HCT116 (cell line): Measurements from ENCODE around the gene RPL31. TPM values are rescaled to one million over a fixed set of nuclear protein-coding genes. Genes with fewer than 3 reads are reported as not detected.

Experiments
- ATAC-seq: fragments of 200-7000 bp; cut with Tn5 transposase; 2 replicates; pipeline ENCODE4 v1.9.1; 2020; ENCODE audit warnings: mild to moderate bottlenecking, moderate library complexity
- BruUV-seq: library from RNA; stranded (reverse); fragments of 400-500 nt; replicated peaks from 2 replicates; lab custom pipeline; 2021; lab: Mats Ljungman, UMichigan
- CTCF ChIA-PET: fragments of 300-600 bp; sonication (Branson Sonifier 250); formaldehyde crosslinking; loops from one replicate; lab custom pipeline; 2021; ENCODE audit warnings: antibody characterized with exemption; lab: Charles Lee
- POLR2A ChIA-PET: fragments of 300-600, 350-600 bp; sonication (Branson Sonifier 250); formaldehyde crosslinking; loops from one replicate; lab custom pipeline; 2021; ENCODE audit warnings: antibody characterized with exemption; lab: Charles Lee
- RAD21 ChIA-PET, 2 experiments: fragments of 300-600 bp; sonication (Branson Sonifier 250); formaldehyde crosslinking; loops; one replicate each; lab custom pipeline; 2023; ENCODE audit warnings: low total read pairs in 2 of 2; ENCODE audit not compliant: uncharacterized antibody in 2 of 2, unreplicated experiment in 2 of 2, low non-redundant PET in 1 of 2; lab: Charles Lee
- DNase-seq: peaks from one replicate; pipeline ENCODE4 v3.0.0-alpha.2; 2010; ENCODE audit warnings: low read depth, low spot score
- H2AFZ ChIP-seq: fragments of 200-600 bp; shearing (Covaris generic), sonication (generic); 2 replicates; pipeline ENCODE4 v1.6.1; 2017; ENCODE audit warnings: low read depth, mixed run types, mixed read lengths, antibody characterized with exemption, low read length; ENCODE audit not compliant: poor library complexity, severe bottlenecking
- H3K27ac ChIP-seq: 2 replicates; pipeline ENCODE4 v1.5.1; 2012; ENCODE audit warnings: low read depth, low read length
- H3K27me3 ChIP-seq: fragments of 200-600 bp; sonication (generic); 2 replicates; pipeline ENCODE4 v1.6.1; 2016; ENCODE audit warnings: mixed run types, low read length, mixed read lengths; ENCODE audit not compliant: insufficient read depth
- H3K36me3 ChIP-seq, 2 experiments: fragments of 200-500 bp in 1 of 2; fragments of 200-600 bp in 1 of 2; sonication (Bioruptor generic) in 1 of 2; sonication (generic) in 1 of 2; 2 replicates each; pipeline versions ENCODE4 v1.5.1 to v1.6.1; 2014 to 2016; ENCODE audit warnings: low read length in 2 of 2, inconsistent platforms in 1 of 2, mixed read lengths in 1 of 2, mixed run types in 1 of 2; ENCODE audit not compliant: insufficient read depth in 2 of 2, control insufficient read depth in 1 of 2
- H3K4me1 ChIP-seq, 2 experiments: fragments of 200-600 bp in 1 of 2; sonication (generic) in 1 of 2; 2 replicates each; pipeline versions ENCODE4 v1.5.1 to v1.6.1; 2012 to 2017; ENCODE audit warnings: low read length in 2 of 2, inconsistent platforms in 1 of 2, mild to moderate bottlenecking in 1 of 2, mixed read lengths in 1 of 2, mixed run types in 1 of 2, moderate library complexity in 1 of 2; ENCODE audit not compliant: insufficient read depth in 2 of 2, control insufficient read depth in 1 of 2
- H3K4me2 ChIP-seq: fragments of 200-600 bp; sonication (generic); 2 replicates; pipeline ENCODE4 v1.6.1; 2017; ENCODE audit warnings: mixed run types, low read length, mixed read lengths
- H3K4me3 ChIP-seq, 2 experiments: fragments of 200-600 bp in 1 of 2; sonication (generic) in 1 of 2; replicated peaks in 1 of 2; 2 replicates each; pipeline ENCODE4 v1.5.1; 2011 to 2016; ENCODE audit warnings: low read length in 2 of 2, control low read depth in 1 of 2, low read depth in 1 of 2, mild to moderate bottlenecking in 1 of 2, mixed read lengths in 1 of 2, mixed run types in 1 of 2
- H3K79me2 ChIP-seq: fragments of 200-600 bp; sonication (generic); 2 replicates; pipeline ENCODE4 v1.6.1; 2017; ENCODE audit warnings: mild to moderate bottlenecking, mixed run types, low read length, moderate library complexity, mixed read lengths; ENCODE audit not compliant: insufficient read depth
- H3K9ac ChIP-seq: fragments of 200-600 bp; sonication (generic); 2 replicates; pipeline ENCODE4 v1.6.1; 2016; ENCODE audit warnings: low read length, mixed read lengths
- H3K9me2 ChIP-seq: fragments of 200-600 bp; sonication (generic), shearing (Covaris generic); 2 replicates; pipeline ENCODE4 v1.6.1; 2017; ENCODE audit warnings: mixed run types, mild to moderate bottlenecking, moderate library complexity; ENCODE audit not compliant: insufficient read depth
- H3K9me3 ChIP-seq, 2 experiments: fragments of 200-500 bp in 1 of 2; fragments of 200-600 bp in 1 of 2; sonication (Bioruptor generic) in 1 of 2; sonication (generic) in 1 of 2; 2 replicates each; pipeline ENCODE4 v1.6.1; 2014 to 2017; ENCODE audit warnings: low read length in 2 of 2, mixed read lengths in 2 of 2, inconsistent platforms in 1 of 2, low read depth in 1 of 2, mild to moderate bottlenecking in 1 of 2, mixed run types in 1 of 2, moderate library complexity in 1 of 2; ENCODE audit not compliant: control insufficient read depth in 1 of 2, insufficient read depth in 1 of 2
- H4K20me1 ChIP-seq: fragments of 200-600 bp; sonication (generic), shearing (Covaris generic); 2 replicates; pipeline ENCODE4 v1.6.1; 2017; ENCODE audit warnings: mixed run types, mild to moderate bottlenecking, moderate library complexity; ENCODE audit not compliant: insufficient read depth
- CEBPB ChIP-seq: IDR thresholded peaks from 2 replicates; pipeline ENCODE4 v1.6.1; 2012; ENCODE audit warnings: low read depth
- EZH2 ChIP-seq: fragments of 200-600 bp; sonication (generic); IDR thresholded peaks from 2 replicates; pipeline ENCODE4 v1.6.1; 2017; ENCODE audit warnings: antibody characterized with exemption, mixed run types
- EZH2phosphoT487 ChIP-seq: fragments of 200-600 bp; IDR thresholded peaks from 2 replicates; pipeline ENCODE4 v1.6.1; 2018; ENCODE audit warnings: antibody characterized with exemption, borderline replicate concordance
- JUND ChIP-seq: IDR thresholded peaks from 2 replicates; pipeline ENCODE4 v1.6.1; 2012
- POLR2A ChIP-seq: IDR thresholded peaks from 2 replicates; pipeline ENCODE4 v1.7.0; 2011; ENCODE audit warnings: borderline replicate concordance; ENCODE audit not compliant: insufficient read depth, insufficient read length; ENCODE audit errors: extremely low read depth
- SIN3A ChIP-seq: IDR thresholded peaks from 2 replicates; pipeline ENCODE4 v1.6.1; 2012; ENCODE audit warnings: low read depth
- SRF ChIP-seq: IDR thresholded peaks from 2 replicates; pipeline ENCODE4 v1.6.1; 2012; ENCODE audit warnings: low read depth
- ZNF274 ChIP-seq: fragments of 200-500 bp; sonication (Bioruptor generic); IDR thresholded peaks from 2 replicates; pipeline ENCODE4 v1.6.1; 2014; ENCODE audit warnings: mild to moderate bottlenecking, low read depth, low read length, inconsistent platforms
- intact Hi-C: fragments of 100-400 bp; cut with micrococcal nuclease; formaldehyde crosslinking; loops from 2 replicates; pipeline ENCODE4 v1.10.0; 2022
- total RNA-seq: library from RNA; stranded (reverse); gene quantifications from one replicate; pipeline ENCODE4 v1.2.1, GENCODE V29; 2021; ENCODE audit not compliant: unreplicated experiment
- TF ChIP-seq, protein P1 (sequence below): IDR thresholded peaks from 2 replicates; pipeline ENCODE4 v1.6.1; 2012
- TF ChIP-seq, protein P2 (sequence below), 3 experiments: fragments of 200-600 bp in 1 of 3; sonication (generic) in 1 of 3; IDR thresholded peaks in 2 of 3; conservative IDR thresholded peaks in 1 of 3; 2 replicates each; pipeline ENCODE4 v1.5.1; 2012 to 2017; ENCODE audit warnings: low read depth in 2 of 3, low read length in 2 of 3, antibody characterized with exemption in 1 of 3, borderline replicate concordance in 1 of 3, control low read depth in 1 of 3, mild to moderate bottlenecking in 1 of 3, mixed read lengths in 1 of 3, mixed run types in 1 of 3, moderate library complexity in 1 of 3; ENCODE audit not compliant: insufficient read depth in 1 of 3

The RPL31 gene
- total RNA-seq, 1 experiment from 2014 or later = 1,340 TPM

DNA sequence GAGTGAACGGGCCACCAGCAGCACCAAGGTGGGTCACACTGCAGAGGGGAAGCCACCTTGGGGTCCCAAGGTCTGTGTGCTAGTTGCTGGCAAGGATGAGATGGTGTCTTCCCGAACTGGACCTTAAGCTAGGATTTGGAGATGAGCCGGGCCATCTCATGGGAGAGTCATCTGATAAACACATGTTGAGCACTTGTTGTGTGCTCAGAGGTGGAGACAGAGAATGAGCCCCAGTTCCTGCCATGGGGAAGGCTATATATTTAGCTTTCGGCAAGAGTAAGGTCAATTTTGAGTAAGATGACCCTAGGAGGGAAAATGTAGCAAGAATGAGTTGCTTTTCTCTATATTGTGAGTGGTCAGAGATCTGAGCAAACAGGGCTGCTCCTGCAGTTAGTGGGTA, 41.4 kb upstream of the RPL31 start:
- ChIA-PET RAD21 (no interaction called here), CTCF (no interaction called here), POLR2A (no interaction called here)
- Histone ChIP-seq H3K9ac (no peak overlapping the region), H3K27me3 (no peaks in the 10 kb centered on the region), H3K4me2 (no peak overlapping the region), H3K4me1 (no peaks in the 10 kb centered on the region), H3K9me2 (no peaks in the 10 kb centered on the region), H3K27ac (no peak overlapping the region), H2AFZ (no peak overlapping the region), H3K79me2 (no peaks in the 10 kb centered on the region), H3K9me3 (no peaks in the 10 kb centered on the region), H3K36me3 (no peaks in the 10 kb centered on the region), H3K4me3 (no peak overlapping the region), H4K20me1 (no peaks in the 10 kb centered on the region)
- DNase-seq (no peak), ATAC-seq (no peak)
- TF ChIP-seq POLR2A = no peak
- TF ChIP-seq, protein P1, sequence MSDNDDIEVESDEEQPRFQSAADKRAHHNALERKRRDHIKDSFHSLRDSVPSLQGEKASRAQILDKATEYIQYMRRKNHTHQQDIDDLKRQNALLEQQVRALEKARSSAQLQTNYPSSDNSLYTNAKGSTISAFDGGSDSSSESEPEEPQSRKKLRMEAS = no peak
- TF ChIP-seq CEBPB = no peak
- TF ChIP-seq, protein P2, sequence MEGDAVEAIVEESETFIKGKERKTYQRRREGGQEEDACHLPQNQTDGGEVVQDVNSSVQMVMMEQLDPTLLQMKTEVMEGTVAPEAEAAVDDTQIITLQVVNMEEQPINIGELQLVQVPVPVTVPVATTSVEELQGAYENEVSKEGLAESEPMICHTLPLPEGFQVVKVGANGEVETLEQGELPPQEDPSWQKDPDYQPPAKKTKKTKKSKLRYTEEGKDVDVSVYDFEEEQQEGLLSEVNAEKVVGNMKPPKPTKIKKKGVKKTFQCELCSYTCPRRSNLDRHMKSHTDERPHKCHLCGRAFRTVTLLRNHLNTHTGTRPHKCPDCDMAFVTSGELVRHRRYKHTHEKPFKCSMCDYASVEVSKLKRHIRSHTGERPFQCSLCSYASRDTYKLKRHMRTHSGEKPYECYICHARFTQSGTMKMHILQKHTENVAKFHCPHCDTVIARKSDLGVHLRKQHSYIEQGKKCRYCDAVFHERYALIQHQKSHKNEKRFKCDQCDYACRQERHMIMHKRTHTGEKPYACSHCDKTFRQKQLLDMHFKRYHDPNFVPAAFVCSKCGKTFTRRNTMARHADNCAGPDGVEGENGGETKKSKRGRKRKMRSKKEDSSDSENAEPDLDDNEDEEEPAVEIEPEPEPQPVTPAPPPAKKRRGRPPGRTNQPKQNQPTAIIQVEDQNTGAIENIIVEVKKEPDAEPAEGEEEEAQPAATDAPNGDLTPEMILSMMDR (IDR thresholded peaks at IDR 0.05 in 2 of 3, conservative IDR thresholded peaks at IDR 0.05 in 1 of 3; ENCODE audit: borderline replicate concordance in 1 of 3, insufficient read depth in 1 of 3, low read depth in 2 of 3, low read length in 2 of 3) = no peak
- no peak for TF ChIP-seq ZNF274
- TF ChIP-seq EZH2phosphoT487 = no peak
- TF ChIP-seq SIN3A = no peak
- TF ChIP-seq EZH2 = no peak
- no peak for TF ChIP-seq JUND
- no peak for TF ChIP-seq SRF
- BruUV-seq = no TSS peak
- intact Hi-C loops = no loop called here
